Erythroblast (primary cell): ENCODE results near the gene HGS.
"Not testable (repeated sequence)": the region's sequence is repeated elsewhere in the genome, so short reads cannot be mapped to it uniquely, and the experiment has no call there.

Experiments used
- DNase-seq, 2 experiments: peaks; one replicate each; lab custom pipeline; 2025; lab: John Stamatoyannopoulos, UW
- GATA1 ChIP-seq: IDR thresholded peaks from 2 replicates; pipeline ENCODE4 v1.6.1; 2011; ENCODE audit warnings: low read depth, mild to moderate bottlenecking, control low read depth, low read length, moderate library complexity
- POLR2A ChIP-seq: IDR thresholded peaks from 2 replicates; pipeline ENCODE4 v1.6.1; 2011; ENCODE audit warnings: mild to moderate bottlenecking, low read length

HGS gene

DNA sequence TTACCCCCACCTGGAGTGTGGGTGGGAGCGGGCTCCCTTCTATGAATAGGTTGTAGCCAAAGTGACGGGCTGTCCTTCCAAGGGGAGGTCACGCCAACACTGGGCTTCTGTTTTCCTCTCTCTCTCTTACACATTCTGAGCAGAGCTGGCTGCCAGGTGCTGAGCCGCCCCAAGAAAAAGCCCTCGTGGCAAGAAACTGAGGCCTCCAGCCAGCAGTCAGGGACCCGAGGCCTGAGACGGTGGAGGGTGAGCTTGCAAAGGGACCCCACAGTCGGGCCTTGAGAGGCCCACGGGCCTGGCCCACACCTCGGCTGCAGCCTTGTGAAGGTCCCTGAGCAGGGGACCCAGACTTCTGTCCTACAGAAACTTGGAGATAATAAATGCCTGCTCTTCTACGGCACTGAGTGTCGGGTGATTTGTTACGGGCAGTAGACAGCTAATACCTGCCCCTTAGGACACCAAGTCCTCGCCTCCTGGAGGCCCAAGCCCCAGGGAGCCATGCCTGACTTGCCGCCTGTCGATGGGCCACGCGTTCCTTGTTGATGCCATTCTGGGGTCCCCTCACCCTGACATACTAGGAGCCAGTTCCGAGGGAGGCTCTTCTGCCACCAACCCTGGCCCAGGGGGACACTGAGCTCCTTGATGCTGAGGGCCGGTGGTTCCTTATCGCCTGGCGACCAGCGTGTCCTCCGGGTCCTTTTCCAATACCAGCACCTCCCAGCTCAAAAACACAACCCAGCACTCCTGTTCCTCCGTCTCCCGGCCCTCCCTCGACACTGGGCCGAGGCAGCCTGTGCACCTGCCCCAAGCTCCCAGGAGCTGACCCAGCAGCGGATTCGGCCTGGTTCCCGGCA, 54.4 kb downstream of the HGS start:
- TF ChIP-seq GATA1 (no peak), POLR2A (no peak)
- no peak for DNase-seq

DNA sequence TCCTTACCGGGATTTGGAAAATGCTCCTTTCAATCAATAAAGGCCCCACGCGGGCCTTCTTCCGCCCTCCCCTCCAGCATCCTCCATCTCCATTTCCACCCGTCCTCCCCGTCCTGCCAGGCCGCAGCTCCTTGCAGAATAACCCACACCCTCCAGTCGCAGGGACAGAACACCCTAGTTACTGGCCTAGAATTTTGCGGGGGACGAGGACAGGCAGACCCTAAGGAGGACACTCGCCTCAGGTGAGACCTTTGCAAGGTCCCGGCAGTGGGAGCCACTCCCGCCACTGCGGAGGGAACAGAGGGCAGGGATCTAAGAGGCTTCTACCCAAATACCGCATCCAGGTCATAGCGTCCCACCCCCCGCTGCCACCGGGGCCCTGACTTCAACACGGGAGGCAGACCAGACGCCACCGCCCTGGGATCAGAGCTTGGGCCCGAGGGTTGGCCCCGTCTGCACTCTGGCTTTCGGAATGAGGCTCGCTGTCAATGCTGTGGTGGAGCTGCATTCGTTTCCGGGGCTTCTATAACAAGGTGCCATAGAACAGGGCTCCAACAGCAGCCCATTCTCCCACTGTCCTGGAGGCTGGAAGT, 55.1 kb downstream of the HGS start:
- DNase-seq = no peak
- TF ChIP-seq POLR2A (no peak), GATA1 (no peak)

DNA sequence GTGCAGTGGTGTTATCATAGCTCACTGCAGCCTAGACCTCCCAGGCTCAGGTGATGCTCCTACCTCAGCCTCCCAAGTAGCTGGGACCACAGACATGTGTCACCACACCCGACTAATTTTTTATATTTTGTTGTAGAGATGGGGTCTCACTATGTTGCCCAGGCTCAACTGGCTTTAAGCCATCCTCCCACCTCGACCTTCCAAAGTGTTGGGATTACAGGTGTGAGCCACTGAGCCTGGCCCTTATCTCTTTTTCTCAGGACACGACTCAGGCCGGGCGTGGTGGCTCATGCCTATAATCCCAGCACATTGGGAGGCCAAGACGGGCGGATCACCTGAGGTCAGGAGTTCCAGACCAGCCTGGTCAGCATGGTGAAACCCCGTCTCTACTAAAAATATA, 55.8 kb downstream of the HGS start:
- not testable (repeated sequence) for DNase-seq

- peak in 1 of 2 experiments; percentile 29 for DNase-seq
- TF ChIP-seq POLR2A (no peak), GATA1 (no peak)
Measured at GRCh38 chr17:81740395-81740961, 56.7 kb downstream of the HGS start.

GRCh38 chr17:81741049-81741593, 57.3 kb downstream of the HGS start:
- TF ChIP-seq POLR2A = no peak
- TF ChIP-seq GATA1 = no peak
- no peak for DNase-seq

GRCh38 chr17:81741594-81742452, 58.0 kb downstream of the HGS start:
- TF ChIP-seq GATA1 (no peak), POLR2A (no peak)
- peak; percentile 74 to 84 for DNase-seq
